COLO829 (cell line): ENCODE data around the gene CAPN13.

Experiments
- DNase-seq: peaks from one replicate; pipeline ENCODE4 v3.0.0; 2012; ENCODE audit warnings: low spot score

CAPN13 gene

DNA sequence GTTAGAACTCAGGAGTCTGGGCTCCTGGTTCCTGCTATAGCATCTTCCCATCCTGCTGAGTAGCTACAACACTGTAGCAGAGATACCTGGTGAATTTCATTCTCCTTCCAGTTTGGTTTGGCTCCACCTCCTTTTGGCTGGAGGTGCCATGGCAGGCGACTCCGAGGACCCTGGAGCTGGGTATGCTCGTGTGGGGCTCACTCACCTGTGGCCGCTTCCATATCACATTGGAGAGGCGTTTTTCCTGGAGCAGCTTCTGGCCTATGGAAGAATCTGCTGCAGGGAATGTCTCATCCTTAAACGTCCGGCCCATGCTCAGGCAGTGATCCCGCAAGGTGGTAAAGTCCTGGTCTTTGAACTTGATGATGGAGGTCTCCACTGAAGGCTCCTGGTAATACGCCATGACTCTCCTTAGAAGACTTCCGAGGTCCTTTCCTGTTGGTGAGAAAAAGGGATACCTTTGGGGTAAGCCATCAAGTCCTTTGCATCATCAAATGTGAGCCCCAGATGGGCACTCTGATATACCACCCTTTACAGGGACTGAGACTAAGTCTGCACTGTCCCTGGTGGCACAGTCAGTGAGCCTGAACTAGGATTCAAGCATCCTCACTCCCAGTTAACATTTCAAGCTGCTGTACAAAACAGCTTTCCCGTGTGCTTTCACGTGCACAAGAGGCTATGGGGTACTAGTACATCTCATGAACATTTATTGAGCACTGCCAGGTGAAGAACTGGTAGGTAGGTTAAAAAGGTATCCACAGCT, 20.1 kb downstream of the CAPN13 start:
- DNase-seq = no peak

DNA sequence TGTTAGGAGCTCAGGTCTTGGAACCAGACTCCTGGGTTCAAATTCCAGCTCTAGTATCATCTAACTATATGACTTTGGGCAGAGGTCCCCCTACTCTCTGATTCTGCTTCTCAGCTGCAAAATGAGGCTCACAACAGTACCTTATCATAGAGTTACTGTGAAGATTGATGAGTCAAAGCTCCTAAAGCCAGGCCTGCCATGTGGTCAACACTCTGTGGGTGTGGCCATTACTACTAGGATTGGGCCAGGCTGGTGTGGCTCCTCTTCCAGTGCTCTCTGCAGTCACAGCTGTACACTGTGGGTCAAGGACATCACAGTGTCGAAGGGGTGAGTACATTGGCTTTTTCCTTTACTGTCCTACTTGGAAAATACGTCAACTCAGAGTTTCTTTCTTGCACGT, 22.6 kb downstream of the CAPN13 start:
- no peak for DNase-seq

DNA sequence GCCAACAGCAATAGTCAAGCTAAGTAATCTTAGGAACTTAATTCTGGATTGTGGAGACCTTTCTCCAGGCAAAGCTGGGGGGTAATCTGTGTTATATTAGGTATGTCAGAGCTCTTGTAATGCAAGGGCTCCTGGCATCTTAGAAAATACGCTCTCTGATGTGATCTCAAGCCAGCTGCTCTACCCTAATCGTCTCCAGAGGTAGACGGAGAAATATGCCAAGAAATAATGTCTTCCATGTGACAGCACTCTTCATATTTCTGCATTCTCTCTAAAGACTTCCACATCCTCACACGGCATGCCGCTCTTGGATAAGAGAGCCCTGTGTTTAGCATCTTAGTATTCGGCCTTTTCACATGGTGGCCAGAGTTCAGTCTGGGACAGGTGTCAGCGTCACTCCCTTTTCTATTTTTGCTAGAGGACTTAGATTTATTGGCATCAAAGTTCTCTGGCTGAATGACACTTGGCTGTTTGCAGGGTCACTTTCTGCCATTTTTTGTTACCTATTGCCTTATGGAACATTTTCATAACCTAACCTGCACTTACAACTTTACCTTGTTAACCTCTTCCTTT, 25.2 kb downstream of the CAPN13 start:
- DNase-seq = no peak

DNA sequence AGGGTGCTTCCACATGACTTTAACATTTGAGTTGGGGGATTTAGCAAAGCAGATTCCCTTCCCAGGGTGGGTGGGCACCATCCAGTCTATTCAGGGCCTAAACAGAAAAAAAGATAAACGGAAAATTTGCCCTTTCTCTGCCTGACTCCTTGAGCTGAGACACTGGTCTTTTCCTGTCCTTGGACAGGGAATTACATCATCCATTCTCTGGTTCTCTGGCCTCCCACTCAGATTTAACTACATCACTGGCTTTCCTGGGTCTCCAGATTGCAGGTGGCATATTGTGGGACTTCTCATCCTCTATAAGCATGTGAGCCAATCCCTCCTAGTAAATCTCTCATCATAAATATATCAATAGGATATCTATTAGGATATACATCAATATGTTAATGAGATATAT, 25.8 kb downstream of the CAPN13 start:
- DNase-seq = no peak

DNA sequence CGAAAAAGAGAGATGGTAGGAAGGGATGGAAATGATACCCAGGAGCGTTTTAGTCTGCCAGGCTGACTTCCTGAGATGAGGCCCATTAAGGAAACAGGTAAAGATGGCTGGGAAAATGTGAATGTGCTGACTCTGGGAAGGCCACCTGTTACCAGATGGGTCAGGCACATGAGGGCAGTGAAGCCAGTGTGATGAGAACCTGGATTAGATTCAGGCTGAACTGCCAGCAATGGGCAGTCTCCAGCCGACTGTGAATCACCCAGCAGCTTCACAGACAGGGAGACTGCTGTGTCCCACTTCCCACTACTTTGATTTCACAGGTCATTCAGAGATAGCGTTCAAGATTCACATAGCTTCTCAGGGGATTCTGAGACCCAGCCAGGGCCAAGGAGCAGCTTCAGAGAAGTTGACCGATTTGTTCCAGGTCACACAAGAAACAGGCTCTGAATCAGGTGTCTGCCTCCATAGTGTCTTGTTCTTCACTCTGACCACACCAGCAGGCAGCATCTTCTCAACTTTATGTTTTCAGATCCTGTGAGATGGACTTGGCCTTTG, 26.4 kb downstream of the CAPN13 start:
- DNase-seq = no peak

DNA sequence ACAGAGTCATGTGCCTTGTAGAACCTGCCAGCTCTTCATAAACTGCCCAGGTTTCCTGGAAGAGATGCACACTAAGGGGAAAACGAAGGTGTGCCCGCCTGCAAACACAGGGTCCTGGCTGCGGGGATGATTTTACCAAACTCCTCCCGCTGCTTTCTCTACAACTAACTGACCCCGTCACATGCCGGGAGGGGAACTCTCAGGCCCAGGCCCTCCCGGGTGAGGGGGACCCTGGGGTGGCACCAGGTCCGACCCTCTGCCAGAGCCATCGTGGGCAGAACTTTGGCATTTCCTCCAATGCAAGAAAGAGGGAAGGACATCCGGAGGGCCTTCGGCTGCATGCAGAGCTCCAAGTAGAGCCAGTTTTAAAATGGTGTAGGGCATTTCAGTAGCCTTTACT, 28.6 kb downstream of the CAPN13 start:
- no peak for DNase-seq

DNA sequence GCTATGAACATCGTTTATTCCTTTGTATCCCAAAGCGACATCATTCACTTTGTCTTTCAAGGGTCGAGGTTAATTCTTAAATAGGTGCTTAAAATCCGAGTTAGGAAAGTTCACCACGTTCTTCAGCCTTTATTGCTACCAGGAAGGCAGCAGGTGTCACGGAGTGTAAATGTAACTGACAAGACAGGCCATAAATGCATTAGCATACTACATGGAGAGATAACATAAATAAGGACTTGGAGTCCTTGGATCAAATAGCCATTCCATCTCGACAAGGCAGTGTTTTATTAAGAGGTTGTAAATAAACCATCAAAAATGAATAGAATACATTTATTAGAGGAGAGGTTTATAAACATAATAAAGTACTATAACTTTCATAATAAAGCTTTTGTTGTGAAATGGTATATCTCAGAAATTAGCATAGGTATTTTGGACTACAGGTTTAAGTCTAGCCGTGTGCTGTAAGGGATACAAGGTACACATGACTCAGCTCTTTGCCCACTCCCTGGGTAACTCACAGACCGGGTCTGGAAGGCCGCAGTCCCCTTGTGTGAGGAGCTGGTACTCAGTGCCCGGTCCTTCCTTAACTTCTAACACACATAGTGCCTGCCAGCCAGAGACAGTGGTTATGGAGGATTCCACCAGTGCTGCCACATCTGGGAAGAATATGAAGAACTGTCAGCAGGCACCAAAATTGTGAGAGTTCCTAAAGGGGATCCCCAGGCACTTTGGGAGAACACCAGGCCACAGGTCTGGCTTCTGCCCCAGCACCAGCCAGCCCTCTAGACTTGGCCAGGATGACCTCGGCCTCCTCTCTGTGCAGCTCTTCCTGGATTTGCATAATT, 29.4 kb downstream of the CAPN13 start:
- DNase-seq = no peak

DNA sequence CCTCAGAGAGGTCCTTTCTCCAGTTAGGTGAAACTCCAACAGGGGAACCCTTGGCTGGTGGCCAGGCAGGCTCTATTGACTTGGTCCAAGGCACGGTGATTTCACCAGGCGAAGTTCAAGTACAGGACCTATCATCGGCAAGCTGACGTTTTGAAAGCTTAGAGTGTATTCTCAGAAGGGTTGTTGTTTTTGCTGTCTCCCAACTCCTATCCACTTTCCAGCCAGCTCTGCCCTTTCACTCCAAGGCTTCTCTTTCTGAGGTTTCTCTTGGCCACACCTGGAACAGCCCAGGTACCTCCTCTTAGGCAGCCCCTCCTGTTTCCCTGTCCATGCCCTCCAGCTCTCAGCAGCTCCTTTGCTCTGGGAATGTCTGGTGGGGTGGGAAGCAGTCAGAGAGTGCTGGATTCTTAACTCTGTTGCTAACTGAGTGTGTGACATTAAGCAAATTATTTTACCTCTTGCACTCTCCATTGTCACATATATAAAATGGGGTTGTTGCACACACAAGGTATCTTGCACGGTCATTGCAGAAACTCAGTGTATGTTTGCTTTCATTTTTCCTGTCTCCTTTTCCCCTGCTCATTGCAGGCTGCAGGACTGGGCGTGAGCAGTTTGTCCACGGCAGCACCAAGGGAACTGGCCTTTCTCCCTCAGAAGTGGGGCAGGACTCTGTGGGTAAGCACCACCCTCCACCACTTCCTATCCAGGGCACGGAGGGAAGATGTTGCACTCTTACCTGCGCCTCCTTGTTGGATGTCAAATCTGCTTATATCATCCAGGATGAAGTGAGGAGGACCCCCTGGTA, 30.2 kb downstream of the CAPN13 start:
- no peak for DNase-seq

DNA sequence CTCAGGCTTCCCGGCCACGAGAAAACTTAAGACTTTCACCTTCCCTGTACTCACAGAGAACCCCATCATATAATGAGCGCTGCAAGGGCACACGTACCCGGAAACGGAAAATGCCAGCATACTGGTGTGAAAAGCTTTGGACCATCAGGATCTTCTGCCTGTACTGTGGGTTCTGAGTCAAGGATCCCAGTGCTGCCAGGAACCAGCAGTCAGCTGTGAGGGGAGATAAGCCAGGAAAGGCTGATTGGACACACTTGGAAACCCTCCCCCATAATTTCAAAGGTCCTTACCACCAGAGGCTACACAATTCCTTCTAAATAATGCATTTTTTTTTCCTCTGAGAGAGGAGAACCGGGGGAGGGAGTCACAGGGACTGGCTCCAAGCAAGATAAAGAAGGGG, 31.4 kb downstream of the CAPN13 start:
- no peak for DNase-seq

DNA sequence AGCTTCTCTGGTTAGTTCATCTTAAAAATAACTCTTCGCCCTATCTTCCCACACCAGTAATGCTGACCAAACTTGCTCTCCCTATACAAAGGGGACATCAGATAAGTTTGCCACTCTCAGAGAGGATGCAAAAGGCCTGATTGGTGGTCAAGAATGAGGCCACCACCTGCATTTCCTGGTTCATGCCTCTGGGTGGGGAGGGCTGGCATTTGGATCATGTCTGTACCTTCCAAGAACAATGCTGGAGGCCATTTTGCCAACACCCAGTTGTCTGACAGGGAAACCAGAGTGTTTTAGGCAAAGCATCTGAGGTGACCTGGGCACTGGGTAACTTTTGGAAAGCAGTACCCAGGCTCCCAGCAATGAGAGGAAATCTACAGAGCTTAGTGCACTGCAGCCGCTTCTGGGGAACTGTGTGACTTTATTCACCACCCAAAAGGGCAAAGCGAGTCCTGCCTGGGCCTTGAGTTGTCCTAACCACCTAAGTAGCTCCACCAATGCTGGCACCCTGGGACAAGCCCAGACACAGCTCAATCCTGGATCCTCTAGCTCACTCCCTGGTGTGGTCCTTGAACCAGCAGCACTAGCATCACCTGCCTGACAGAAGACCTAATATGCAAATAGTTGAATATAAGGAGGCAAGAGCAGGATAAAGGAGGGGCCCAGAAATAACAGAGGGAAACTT, 35.1 kb downstream of the CAPN13 start:
- no peak for DNase-seq

DNA sequence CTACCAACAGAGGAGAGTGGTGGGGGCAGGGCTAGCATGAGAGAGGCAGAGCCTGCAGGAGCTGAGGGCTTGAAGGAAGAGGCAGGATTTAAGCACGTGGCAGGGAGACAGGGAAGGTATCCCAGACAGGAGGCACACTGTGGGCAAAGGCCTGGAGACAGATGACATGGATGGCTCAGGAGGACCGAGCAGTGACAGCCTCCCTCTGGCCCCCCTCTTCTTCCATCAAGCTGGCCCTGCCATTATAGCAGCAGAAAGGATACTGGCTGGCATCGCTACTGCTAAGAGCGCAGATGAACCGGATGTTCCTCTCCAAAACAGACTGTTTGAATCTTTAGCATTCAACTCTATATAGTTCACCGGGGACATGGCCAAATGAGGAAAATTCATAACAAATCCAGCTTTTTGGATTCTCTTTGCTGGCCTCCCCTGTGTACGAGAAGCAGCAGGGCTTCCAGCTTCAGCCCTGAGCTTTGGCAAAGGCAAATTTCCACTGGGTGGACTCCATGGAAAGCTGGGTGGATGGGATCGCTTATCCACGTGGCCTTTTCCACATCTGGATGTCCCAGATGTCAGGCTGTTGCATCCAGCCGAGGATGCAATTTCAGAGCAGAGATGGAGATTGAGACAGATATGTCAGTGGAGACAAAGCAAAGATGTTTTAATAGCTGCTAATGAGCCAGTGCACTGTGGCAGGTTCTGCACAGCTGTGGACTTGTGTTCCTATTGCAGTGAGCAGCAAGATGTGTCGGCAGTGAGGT, 36.2 kb downstream of the CAPN13 start:
- DNase-seq = no peak

DNA sequence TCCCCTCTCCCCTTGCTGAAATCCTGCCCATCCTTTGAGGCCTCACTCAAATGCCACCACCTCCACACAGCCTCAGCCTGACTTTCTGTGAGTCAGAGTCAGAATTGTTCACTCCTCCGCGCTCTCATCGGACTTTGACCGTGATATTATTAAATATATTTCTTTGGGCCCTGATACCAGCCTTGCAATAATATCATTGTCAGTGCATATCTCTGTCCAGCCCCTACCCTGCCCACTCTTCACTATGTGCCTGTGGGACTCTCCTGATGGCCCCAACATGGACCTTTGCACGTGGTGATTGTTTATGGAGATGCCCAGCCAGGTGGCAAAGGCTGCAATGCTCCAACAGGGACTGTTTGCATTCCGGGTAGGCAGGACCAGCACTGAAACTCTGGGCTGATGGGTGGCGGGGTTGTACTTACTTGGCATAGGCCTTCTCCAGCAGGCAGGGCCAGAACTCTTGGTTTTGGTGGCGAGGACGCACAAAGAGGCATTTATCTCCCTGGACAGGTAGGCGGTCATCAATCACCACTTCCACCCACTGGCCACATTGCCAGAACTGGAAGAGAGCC, 37.3 kb downstream of the CAPN13 start:
- no peak for DNase-seq

DNA sequence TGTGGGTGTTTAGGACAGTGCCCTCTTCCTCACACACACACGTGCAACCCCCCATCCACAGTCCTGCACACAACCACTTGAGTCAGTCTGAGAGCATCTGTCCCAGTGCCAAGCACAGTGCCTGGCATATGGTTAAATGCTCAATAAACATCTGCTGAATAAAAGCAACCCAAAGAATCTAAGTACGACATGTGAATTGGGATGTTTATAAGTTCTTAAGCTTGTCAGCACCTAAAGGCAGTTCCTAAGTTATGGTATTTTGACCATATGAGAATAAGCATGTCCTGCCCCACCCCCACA, 37.8 kb downstream of the CAPN13 start:
- DNase-seq = no peak

DNA sequence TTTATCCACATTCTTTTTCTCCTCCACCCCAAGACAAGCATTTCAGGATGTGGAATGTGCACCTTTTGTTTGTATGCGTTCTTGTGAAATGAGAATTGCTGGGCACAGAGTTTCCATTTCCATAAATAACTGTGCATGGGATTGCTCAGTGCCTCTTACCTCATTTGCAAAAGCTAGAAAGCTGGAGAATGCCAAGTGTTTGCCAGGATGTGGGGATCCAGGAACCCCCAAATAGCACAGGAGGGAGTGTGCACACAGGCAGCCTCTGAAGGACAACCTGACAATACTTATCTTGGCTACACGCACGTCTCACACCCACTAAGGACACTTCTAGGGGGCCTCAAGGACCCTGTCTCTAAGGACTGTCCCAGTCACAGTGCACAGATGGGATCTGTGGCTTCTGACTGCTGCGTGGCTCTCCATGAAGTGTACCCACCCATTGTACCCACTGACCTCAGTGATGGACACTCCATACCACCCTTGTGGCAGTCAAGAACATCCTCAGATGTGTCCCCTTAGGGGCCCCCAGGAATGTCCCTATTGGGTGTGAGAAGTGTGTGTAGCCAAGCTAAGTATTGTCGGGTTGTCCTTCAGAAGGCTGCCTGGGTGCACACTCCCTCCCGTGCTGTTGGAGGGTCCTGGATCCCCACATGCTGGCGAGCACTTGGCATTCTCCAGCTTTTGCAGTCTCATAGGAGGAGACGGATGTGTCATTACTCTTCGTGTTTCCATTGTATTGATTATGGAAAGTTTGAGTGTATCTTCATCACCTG, 38.4 kb downstream of the CAPN13 start:
- DNase-seq = no peak

DNA sequence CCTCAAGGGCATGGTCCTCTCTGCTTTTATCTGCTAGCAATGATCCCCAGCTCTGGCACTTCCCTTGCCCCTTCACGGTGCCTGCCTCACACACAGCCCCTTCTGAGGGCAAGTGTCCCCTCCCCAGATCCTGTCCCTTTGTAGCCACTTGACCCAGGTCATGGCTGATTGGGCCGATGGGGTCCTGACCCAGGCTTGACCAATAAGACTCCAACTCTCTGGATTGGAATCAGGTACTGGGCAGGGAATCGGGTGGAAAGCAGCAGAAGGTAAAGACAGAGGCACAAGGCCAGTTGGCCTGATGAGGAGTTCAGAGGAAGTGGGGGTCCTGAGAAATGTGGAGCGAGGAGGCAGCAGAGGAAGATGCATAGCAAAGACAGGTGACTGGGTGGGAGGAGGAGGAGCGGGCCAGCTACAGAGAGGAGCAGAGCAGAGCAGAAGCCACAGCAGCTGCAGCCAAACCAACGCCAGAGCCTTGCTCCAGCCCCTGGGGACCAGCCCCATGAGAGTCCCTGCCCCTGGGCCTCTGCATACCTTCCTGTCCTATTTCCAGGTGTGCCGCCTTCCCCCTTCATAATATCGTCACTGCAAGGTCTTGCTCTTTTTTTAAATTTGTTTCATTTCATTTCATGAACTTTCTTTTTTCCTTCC, 39.1 kb downstream of the CAPN13 start:
- DNase-seq = no peak

DNA sequence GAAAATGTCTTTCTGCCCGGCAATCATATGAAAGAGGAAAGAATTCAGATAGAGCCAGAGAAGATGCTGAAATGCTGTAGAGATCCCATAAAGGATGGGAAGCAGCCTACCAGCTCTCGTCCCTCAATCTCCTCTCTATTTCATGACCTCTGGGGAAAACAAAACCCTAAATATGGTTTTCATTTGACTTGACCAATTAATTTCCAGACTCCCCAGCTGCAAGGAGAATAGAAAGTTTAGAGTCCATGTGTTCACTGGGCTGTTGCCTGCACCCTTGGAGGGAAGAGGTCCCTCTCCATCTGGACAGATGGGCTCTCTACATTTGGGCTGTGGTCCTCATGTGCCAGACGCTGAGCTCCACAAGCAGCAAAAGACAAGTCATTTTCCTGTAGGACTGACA, 40.6 kb downstream of the CAPN13 start:
- no peak for DNase-seq

DNA sequence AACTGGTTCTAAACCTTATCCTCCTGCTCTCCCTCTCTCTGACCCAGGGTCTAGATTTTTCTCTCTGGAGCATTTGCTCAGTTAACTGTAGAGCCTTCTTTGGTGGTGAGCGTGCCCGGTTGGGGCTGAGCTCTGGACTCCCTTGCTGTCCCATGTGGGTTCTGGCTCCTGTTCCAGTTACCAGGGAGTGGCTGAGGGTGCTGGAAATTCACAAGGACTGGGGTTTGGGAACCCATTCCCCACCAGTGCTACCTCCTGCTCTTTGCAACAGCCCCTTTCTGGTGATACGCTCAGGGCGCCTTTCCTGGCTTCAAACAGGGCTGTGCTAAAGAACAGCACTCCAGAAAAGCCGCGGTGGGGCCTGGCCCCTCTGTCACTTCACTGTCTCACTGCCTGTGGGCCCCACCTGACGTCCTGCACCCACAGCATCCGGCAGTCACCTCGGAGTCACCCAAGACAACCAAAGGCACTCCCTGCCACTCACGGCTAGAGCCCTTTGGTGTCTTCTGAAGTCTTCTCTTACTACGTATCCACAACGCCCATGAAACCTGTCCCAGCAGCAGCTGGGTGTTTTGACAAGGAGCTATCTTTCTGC, 41.3 kb downstream of the CAPN13 start:
- DNase-seq = no peak

DNA sequence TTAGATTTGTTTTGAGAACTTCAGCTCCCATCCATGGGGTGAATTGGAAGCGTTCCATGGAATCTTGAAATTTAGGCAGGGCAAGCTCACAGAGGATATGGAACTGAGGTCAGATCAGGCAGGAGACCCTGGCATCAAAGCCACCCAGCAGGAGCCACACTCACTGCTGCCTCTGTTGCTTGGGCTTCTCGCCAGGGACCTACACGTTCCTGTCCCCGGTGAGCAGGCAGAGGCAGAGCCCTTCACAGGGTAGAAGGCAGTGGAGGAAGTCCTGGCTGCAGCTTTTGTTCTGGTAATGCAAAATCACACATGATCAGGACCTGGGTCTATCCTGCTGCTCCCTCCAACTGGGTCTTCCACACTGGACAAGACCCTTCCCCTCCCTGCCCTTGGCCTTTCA, 42.1 kb downstream of the CAPN13 start:
- no peak for DNase-seq
